OCI-LY3 (cell line): Measurements from ENCODE around the gene OLA1.

Source experiments
- H2AFZ ChIP-seq: fragments of 200-600, 300-600 bp; shearing (Covaris generic); 2 replicates; pipeline ENCODE4 v1.6.0; 2014; ENCODE audit warnings: antibody characterized with exemption, low read depth, low read length
- H3K27ac ChIP-seq: fragments of 200-600, 300-600 bp; sonication (generic); 2 replicates; pipeline ENCODE4 v1.5.1; 2014; ENCODE audit warnings: mild to moderate bottlenecking, low read length, moderate library complexity, mixed read lengths
- H3K27me3 ChIP-seq: fragments of 200-600, 300-600 bp; sonication (generic); 2 replicates; pipeline ENCODE4 v1.6.1; 2014; ENCODE audit warnings: low read depth, low read length, mixed read lengths
- H3K36me3 ChIP-seq: fragments of 200-600, 300-600 bp; sonication (generic); replicated peaks from 2 replicates; pipeline ENCODE3; 2014; ENCODE audit warnings: low read depth, low read length, mixed read lengths
- H3K4me1 ChIP-seq: fragments of 300-600, 200-600 bp; sonication (generic); 2 replicates; pipeline ENCODE4 v1.6.1; 2014; ENCODE audit warnings: low read length, mixed read lengths
- H3K4me2 ChIP-seq: fragments of 200-600, 300-600 bp; sonication (generic); 2 replicates; pipeline ENCODE4 v1.6.1; 2014; ENCODE audit warnings: low read length, mixed read lengths
- H3K4me3 ChIP-seq: fragments of 300-600, 200-600 bp; sonication (generic); 2 replicates; pipeline ENCODE4 v1.5.1; 2014; ENCODE audit warnings: antibody characterized with exemption, mild to moderate bottlenecking, low read length, moderate library complexity
- H3K79me2 ChIP-seq: fragments of 300-600, 200-600 bp; shearing (Covaris generic); 2 replicates; pipeline ENCODE4 v1.6.1; 2014; ENCODE audit warnings: mild to moderate bottlenecking, low read length, mixed read lengths
- H3K9ac ChIP-seq: fragments of 300-600, 200-600 bp; shearing (Covaris generic); 2 replicates; pipeline ENCODE4 v1.6.0; 2014; ENCODE audit warnings: mild to moderate bottlenecking, low read length, moderate library complexity
- H3K9me3 ChIP-seq: fragments of 200-600, 300-600 bp; shearing (Covaris generic); 2 replicates; pipeline ENCODE4 v1.6.1; 2014; ENCODE audit warnings: low read length, mixed read lengths; ENCODE audit not compliant: insufficient read depth
- H4K20me1 ChIP-seq: fragments of 200-600, 300-600 bp; sonication (generic); 2 replicates; pipeline ENCODE4 v1.6.1; 2016; ENCODE audit warnings: low read length, mixed read lengths; ENCODE audit not compliant: insufficient read depth
- CTCF ChIP-seq: fragments of 200-600, 300-600 bp; sonication (generic); IDR thresholded peaks from 2 replicates; pipeline ENCODE4 v1.5.1; 2014; ENCODE audit warnings: antibody characterized with exemption, low read length, low read depth
- EZH2phosphoT487 ChIP-seq: fragments of 200-600 bp; shearing (Covaris generic); IDR thresholded peaks from 2 replicates; pipeline ENCODE4 v1.6.1; 2018; ENCODE audit warnings: antibody characterized with exemption, mixed run types, low read depth

The OLA1 gene

GRCh38 chr2:174240097-174240496 lies 8.2 kb downstream of the OLA1 start:
- H2AFZ ChIP-seq, result no peak overlapping the region
- no peaks in the 10 kb centered on the region for H3K27me3 ChIP-seq
- TF ChIP-seq EZH2phosphoT487 (no peak), CTCF (no peak)
- no peak overlapping the region for H3K4me3 ChIP-seq
- peaks cover 99% of the 10 kb centered on the region for H3K79me2 ChIP-seq
- no peaks in the 10 kb centered on the region for H3K9me3 ChIP-seq
- peaks cover 12% of the 10 kb centered on the region; the same call in 1 of the 2 replicates for H4K20me1 ChIP-seq
- no peak overlapping the region for H3K4me2 ChIP-seq
- H3K4me1 ChIP-seq, result no peaks in the 10 kb centered on the region
- H3K27ac ChIP-seq, result no peak overlapping the region
- peaks cover 31% of the 10 kb centered on the region for H3K36me3 ChIP-seq
- no peak overlapping the region for H3K9ac ChIP-seq

GRCh38 chr2:174236429-174236828 lies 11.9 kb downstream of the OLA1 start:
- Histone ChIP-seq H3K4me3 (no peak overlapping the region), H3K79me2 (peaks cover 99% of the 10 kb centered on the region), H3K27me3 (no peaks in the 10 kb centered on the region), H3K9ac (no peak overlapping the region), H3K27ac (no peak overlapping the region), H3K4me1 (peaks cover 10% of the 10 kb centered on the region; the same call in 1 of the 2 replicates), H3K9me3 (no peaks in the 10 kb centered on the region), H3K36me3 (peaks cover 23% of the 10 kb centered on the region), H2AFZ (no peak overlapping the region), H3K4me2 (no peak overlapping the region), H4K20me1 (peaks cover 26% of the 10 kb centered on the region)
- no peak for TF ChIP-seq CTCF
- TF ChIP-seq EZH2phosphoT487, result no peak

- H3K4me1 ChIP-seq, result peaks cover 10% of the 10 kb centered on the region; the same call in 1 of the 2 replicates
- TF ChIP-seq CTCF, result no peak
- TF ChIP-seq EZH2phosphoT487, result no peak
Measured at GRCh38 chr2:174235680-174236079, 12.7 kb downstream of the OLA1 start.

GRCh38 chr2:174233771-174234275 lies 14.5 kb downstream of the OLA1 start:
- Histone ChIP-seq H3K36me3 (peaks cover 11% of the 10 kb centered on the region), H3K27me3 (no peaks in the 10 kb centered on the region), H3K27ac (no peak overlapping the region), H3K4me2 (no peak overlapping the region), H3K9ac (no peak overlapping the region), H3K9me3 (no peaks in the 10 kb centered on the region), H3K4me1 (peaks cover 15% of the 10 kb centered on the region; the same call in 1 of the 2 replicates), H3K4me3 (no peak overlapping the region), H2AFZ (no peak overlapping the region), H3K79me2 (peaks cover 91% of the 10 kb centered on the region), H4K20me1 (peaks cover 31% of the 10 kb centered on the region)
- TF ChIP-seq EZH2phosphoT487, result no peak
- no peak for TF ChIP-seq CTCF

More at GRCh38 chr2:174235680-174236079, 12.7 kb downstream of the OLA1 start:
- no peaks in the 10 kb centered on the region for H3K27me3 ChIP-seq
- peaks cover 99% of the 10 kb centered on the region for H3K79me2 ChIP-seq
- no peak overlapping the region for H3K4me3 ChIP-seq
- H3K27ac ChIP-seq, result no peak overlapping the region
- no peak overlapping the region for H3K9ac ChIP-seq
- peaks cover 16% of the 10 kb centered on the region for H3K36me3 ChIP-seq
- H3K9me3 ChIP-seq, result no peaks in the 10 kb centered on the region
- H2AFZ ChIP-seq, result no peak overlapping the region
- H3K4me2 ChIP-seq, result no peak overlapping the region
- peaks cover 30% of the 10 kb centered on the region for H4K20me1 ChIP-seq
